CD4-positive, alpha-beta memory T cell (primary cell): ENCODE measurements around the gene GAS2L2. TPM values are rescaled to one million over a fixed set of nuclear protein-coding genes. Genes with fewer than 3 reads are reported as not detected.

Source experiments
- CTCF ChIA-PET: fragments of 350-600 bp; sonication (Branson Sonifier 250); formaldehyde crosslinking; loops from one replicate; lab custom pipeline; 2021; ENCODE audit warnings: inconsistent platforms; ENCODE audit not compliant: partially characterized antibody; lab: Charles Lee
- POLR2A ChIA-PET: fragments of 350-600 bp; sonication (Branson Sonifier 250); formaldehyde crosslinking; loops from one replicate; lab custom pipeline; 2021; ENCODE audit not compliant: partially characterized antibody; lab: Charles Lee
- DNase-seq, 5 donors: peaks; one replicate each; pipeline versions ENCODE4 v3.0.0 to v3.0.0-alpha.2; 2020 to 2022; ENCODE audit warnings: mixed read lengths in 1 of 5
- H3K27ac ChIP-seq: one replicate; pipeline ENCODE4 v1.7.0; 2013; ENCODE audit warnings: low read depth, low read length
- H3K27me3 ChIP-seq: 2 replicates; pipeline ENCODE4 v1.7.0; 2013; ENCODE audit warnings: mild to moderate bottlenecking, low read length, moderate library complexity; ENCODE audit not compliant: insufficient read depth
- H3K36me3 ChIP-seq: 2 replicates; pipeline ENCODE4 v1.7.0; 2013; ENCODE audit warnings: mild to moderate bottlenecking, low read length, moderate library complexity; ENCODE audit not compliant: insufficient read depth
- H3K4me1 ChIP-seq: 2 replicates; pipeline ENCODE4 v1.7.0; 2013; ENCODE audit warnings: mild to moderate bottlenecking, low read length, moderate library complexity; ENCODE audit not compliant: insufficient read depth
- H3K4me3 ChIP-seq, 2 donors: one replicate each; pipeline ENCODE4 v1.7.0; 2013; ENCODE audit warnings: low read length in 2 of 2, mild to moderate bottlenecking in 1 of 2
- H3K9me3 ChIP-seq, 2 donors: one replicate each; pipeline ENCODE4 v1.7.0; 2013; ENCODE audit warnings: low read length in 2 of 2, control low read depth in 1 of 2; ENCODE audit not compliant: control insufficient read depth in 1 of 2
- H3K27ac Mint-ChIP-seq, 7 donors: one replicate each; pipeline ENCODE4 v1.8.0; 2020 to 2021; ENCODE audit warnings: mixed read lengths in 7 of 7, mild to moderate bottlenecking in 6 of 7, inconsistent platforms in 3 of 7, moderate library complexity in 3 of 7
- H3K27me3 Mint-ChIP-seq, 2 donors: one replicate each; pipeline ENCODE4 v1.8.0; 2020 to 2021; ENCODE audit warnings: mixed read lengths in 2 of 2
- H3K36me3 Mint-ChIP-seq, 2 donors: one replicate each; pipeline ENCODE4 v1.8.0; 2020 to 2021; ENCODE audit warnings: mixed read lengths in 2 of 2, inconsistent platforms in 1 of 2, mild to moderate bottlenecking in 1 of 2
- H3K4me1 Mint-ChIP-seq, 4 donors: one replicate each; pipeline ENCODE4 v1.8.0; 2020 to 2021; ENCODE audit warnings: mixed read lengths in 4 of 4, mild to moderate bottlenecking in 1 of 4
- H3K4me3 Mint-ChIP-seq, 8 donors: one replicate each; pipeline ENCODE4 v1.8.0; 2020 to 2021; ENCODE audit warnings: mixed read lengths in 8 of 8, mild to moderate bottlenecking in 7 of 8, moderate library complexity in 6 of 8, inconsistent platforms in 3 of 8
- H3K9me3 Mint-ChIP-seq, 8 donors: one replicate each; pipeline ENCODE4 v1.8.0; 2020 to 2021; ENCODE audit warnings: mixed read lengths in 8 of 8, mild to moderate bottlenecking in 5 of 8, inconsistent platforms in 3 of 8, moderate library complexity in 1 of 8
- intact Hi-C: fragments of 100-400 bp; cut with micrococcal nuclease; formaldehyde crosslinking; loops from one replicate; pipeline ENCODE4 v1.15.1; 2023
- polyA plus RNA-seq, 2 donors: library from polyadenylated mRNA; unstranded; fragments of 300-500 nt; fragmentation: Illumina TruSeq; gene quantifications; one replicate each; pipeline ENCODE4 v1.2.3, GENCODE V29; 2021
- total RNA-seq, 2 experiments: library from RNA; stranded (reverse); gene quantifications; one replicate each; pipeline ENCODE4 v1.2.3, GENCODE V29; 2021

Gene GAS2L2
- total and polyA plus RNA-seq, 4 experiments from 2014 or later = 0.13 to 0.26 TPM; not detected in 2

DNA sequence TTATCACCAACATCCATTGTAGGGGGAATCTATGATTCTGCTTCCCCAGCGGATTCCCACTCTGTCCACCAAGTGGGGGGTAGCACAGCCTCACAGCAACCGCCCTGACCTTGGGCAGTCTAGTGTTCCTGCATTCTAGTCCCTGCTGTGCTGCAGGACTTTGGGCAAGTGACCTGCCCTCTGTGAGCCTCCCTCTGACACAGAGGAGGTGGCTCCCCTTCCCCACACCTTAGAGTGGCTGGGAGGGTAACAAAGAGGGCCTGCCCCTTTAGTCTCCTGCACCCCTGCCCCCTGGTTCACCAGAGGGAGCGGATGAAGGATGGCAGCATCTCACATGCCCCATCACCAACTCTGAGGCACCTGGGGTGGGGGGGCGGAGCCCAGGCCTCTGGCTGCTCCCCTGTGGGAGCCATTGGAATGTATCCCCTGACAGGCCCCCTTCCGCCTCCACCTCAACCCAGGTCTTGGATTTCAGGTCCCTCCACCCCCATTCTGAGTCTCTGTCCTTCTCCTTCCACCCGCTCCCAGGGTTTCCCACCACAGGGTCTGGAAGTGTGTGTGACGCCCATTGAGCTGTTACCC, 10.1 kb downstream of the GAS2L2 start:
- Mint-ChIP-seq H3K4me1 (peaks cover 3 to 16% (median 10%) of the 10 kb centered on the region in 4 donors), H3K9me3 (no peaks in the 10 kb centered on the region), H3K27ac (no peak overlapping the region), H3K27me3 (peaks cover 20 to 37% of the 10 kb centered on the region in 2 donors), H3K36me3 (no peaks in the 10 kb centered on the region), H3K4me3 (no peak overlapping the region)
- CTCF ChIA-PET = interaction anchor here (1.6 to 1.8 kb wide), 2 partner anchors 12 to 130 kb away, joined by 4 to 5 read pairs; partner anchors contain the start of gene RASL10B
- peaks cover 3% of the 10 kb centered on the region for H3K27me3 ChIP-seq
- no peak for DNase-seq
- no peak overlapping the region for H3K27ac ChIP-seq
- no peak overlapping the region for H3K4me3 ChIP-seq
- POLR2A ChIA-PET = no interaction called here
- no peaks in the 10 kb centered on the region for H3K4me1 ChIP-seq
- H3K9me3 ChIP-seq = no peaks in the 10 kb centered on the region
- H3K36me3 ChIP-seq = no peaks in the 10 kb centered on the region
- intact Hi-C loops = no loop called here

DNA sequence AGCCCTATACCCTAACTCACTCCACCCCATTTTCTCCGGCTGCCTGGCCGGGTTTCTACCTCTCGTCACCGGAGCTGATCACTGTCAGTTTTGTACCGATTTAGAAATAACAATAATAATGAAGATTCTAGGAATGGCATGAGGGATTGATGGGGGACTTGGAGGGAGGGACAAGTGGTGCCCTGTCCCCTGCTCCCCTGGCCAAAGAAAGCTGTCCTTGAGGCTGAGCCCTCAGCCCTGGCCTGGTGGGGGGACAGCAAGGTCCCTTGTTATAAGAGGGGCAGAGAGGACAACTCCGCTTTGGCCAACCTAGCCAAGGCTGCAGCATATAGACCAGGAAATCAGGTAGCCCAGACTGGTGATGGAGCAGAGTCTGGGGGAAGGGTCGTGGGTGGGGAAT, 10.5 kb downstream of the GAS2L2 start:
- no peaks in the 10 kb centered on the region for H3K4me1 ChIP-seq
- no peak overlapping the region for H3K27ac ChIP-seq
- DNase-seq = no peak
- Mint-ChIP-seq H3K27ac (no peak overlapping the region), H3K36me3 (no peaks in the 10 kb centered on the region), H3K4me1 (peaks cover 3 to 16% (median 10%) of the 10 kb centered on the region in 4 donors), H3K9me3 (no peaks in the 10 kb centered on the region), H3K4me3 (peak overlapping the region in 2 of 8 donors; percentile 20 to 39), H3K27me3 (peaks cover 19 to 35% of the 10 kb centered on the region in 2 donors)
- ChIA-PET CTCF (interaction anchor here (1.1 kb wide), 1 partner anchor 572 kb away, joined by 4 read pairs; no protein-coding TSS in a partner anchor), POLR2A (no interaction called here)
- no peaks in the 10 kb centered on the region for H3K27me3 ChIP-seq
- no peak overlapping the region for H3K4me3 ChIP-seq
- no peaks in the 10 kb centered on the region for H3K9me3 ChIP-seq
- H3K36me3 ChIP-seq = no peaks in the 10 kb centered on the region
- intact Hi-C loops = no loop called here

GRCh38 chr17:35740997-35741931, 11.8 kb downstream of the GAS2L2 start:
- peak overlapping the region; percentile 15 to 85 (median 52) for H3K4me3 Mint-ChIP-seq
- H3K27ac Mint-ChIP-seq = no peak overlapping the region
- no peak overlapping the region for H3K27ac ChIP-seq
- ChIA-PET POLR2A (no interaction called here), CTCF (interaction anchor here (1.1 to 1.9 kb wide), 2 partner anchors 22 to 570 kb away, joined by 4 to 6 read pairs; no protein-coding TSS in a partner anchor)
- H3K36me3 ChIP-seq = no peaks in the 10 kb centered on the region
- no peak overlapping the region for H3K4me3 ChIP-seq
- H3K4me1 Mint-ChIP-seq = peaks cover 3 to 16% (median 10%) of the 10 kb centered on the region in 4 donors
- peak in 1 of 5 donors; percentile 10 for DNase-seq
- no peaks in the 10 kb centered on the region for H3K9me3 Mint-ChIP-seq
- H3K36me3 Mint-ChIP-seq = no peaks in the 10 kb centered on the region
- intact Hi-C loops = no loop called here
- H3K27me3 Mint-ChIP-seq = peaks cover 17 to 33% of the 10 kb centered on the region in 2 donors
- no peaks in the 10 kb centered on the region for H3K27me3 ChIP-seq
- no peaks in the 10 kb centered on the region for H3K9me3 ChIP-seq
- H3K4me1 ChIP-seq = no peaks in the 10 kb centered on the region

GRCh38 chr17:35740216-35740615, 12.8 kb downstream of the GAS2L2 start:
- Histone ChIP-seq H3K4me3 (no peak overlapping the region), H3K36me3 (no peaks in the 10 kb centered on the region), H3K27me3 (no peaks in the 10 kb centered on the region), H3K27ac (no peak overlapping the region), H3K4me1 (no peaks in the 10 kb centered on the region), H3K9me3 (no peaks in the 10 kb centered on the region)
- CTCF ChIA-PET = interaction anchor here (1.9 kb wide), 1 partner anchor 24 kb away, joined by 6 read pairs; no protein-coding TSS in a partner anchor
- no peaks in the 10 kb centered on the region for H3K36me3 Mint-ChIP-seq
- H3K27me3 Mint-ChIP-seq = peaks cover 17 to 33% of the 10 kb centered on the region in 2 donors
- no peak overlapping the region for H3K27ac Mint-ChIP-seq
- H3K9me3 Mint-ChIP-seq = no peaks in the 10 kb centered on the region
- POLR2A ChIA-PET = no interaction called here
- H3K4me1 Mint-ChIP-seq = peaks cover 3 to 16% (median 10%) of the 10 kb centered on the region in 4 donors
- intact Hi-C loops = no loop called here
- H3K4me3 Mint-ChIP-seq = no peak overlapping the region
- no peak for DNase-seq

DNA sequence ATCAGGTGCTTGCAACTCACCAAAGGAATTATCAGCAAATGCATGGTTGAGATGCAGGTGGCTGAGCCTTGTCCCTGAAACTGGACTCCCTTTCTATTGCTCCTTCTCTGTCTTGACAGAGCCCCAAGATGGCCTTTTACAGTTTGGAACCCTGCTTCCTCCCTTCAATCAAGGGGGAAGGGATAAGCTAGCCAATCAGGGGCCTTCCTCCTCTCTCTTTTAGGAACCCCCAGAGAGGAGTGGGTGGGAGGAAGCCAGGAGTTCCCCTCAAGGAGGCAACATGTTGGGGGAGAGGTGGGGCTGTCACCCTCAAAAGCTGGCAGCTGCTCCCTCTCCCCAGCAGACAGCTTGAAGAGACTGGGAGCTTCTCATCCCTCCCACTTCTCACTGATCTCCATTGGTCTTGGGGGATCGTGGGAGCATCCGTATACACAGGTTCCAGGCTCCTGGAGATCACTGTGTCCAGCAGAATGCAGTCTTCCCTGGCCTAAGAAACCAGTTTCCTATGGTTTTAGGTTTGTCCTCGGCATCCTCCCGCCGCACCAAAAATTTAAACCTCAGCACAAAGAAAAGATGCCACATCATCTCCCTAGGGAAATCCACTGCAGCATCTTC, 14.4 kb downstream of the GAS2L2 start:
- Histone ChIP-seq H3K27ac (no peak overlapping the region), H3K9me3 (no peaks in the 10 kb centered on the region), H3K4me3 (no peak overlapping the region), H3K4me1 (no peaks in the 10 kb centered on the region), H3K36me3 (no peaks in the 10 kb centered on the region), H3K27me3 (no peaks in the 10 kb centered on the region)
- H3K9me3 Mint-ChIP-seq = no peaks in the 10 kb centered on the region
- intact Hi-C loops = no loop called here
- H3K27me3 Mint-ChIP-seq = peaks cover 14 to 27% of the 10 kb centered on the region in 2 donors
- H3K4me3 Mint-ChIP-seq = no peak overlapping the region
- DNase-seq = no peak
- peaks cover 3 to 16% (median 10%) of the 10 kb centered on the region in 4 donors for H3K4me1 Mint-ChIP-seq
- H3K27ac Mint-ChIP-seq = no peak overlapping the region
- H3K36me3 Mint-ChIP-seq = no peaks in the 10 kb centered on the region
- ChIA-PET CTCF (interaction anchor here (1.0 to 1.9 kb wide), 3 partner anchors 9 to 25 kb away, joined by 4 to 7 read pairs (median 4); no protein-coding TSS in a partner anchor), POLR2A (no interaction called here)

DNA sequence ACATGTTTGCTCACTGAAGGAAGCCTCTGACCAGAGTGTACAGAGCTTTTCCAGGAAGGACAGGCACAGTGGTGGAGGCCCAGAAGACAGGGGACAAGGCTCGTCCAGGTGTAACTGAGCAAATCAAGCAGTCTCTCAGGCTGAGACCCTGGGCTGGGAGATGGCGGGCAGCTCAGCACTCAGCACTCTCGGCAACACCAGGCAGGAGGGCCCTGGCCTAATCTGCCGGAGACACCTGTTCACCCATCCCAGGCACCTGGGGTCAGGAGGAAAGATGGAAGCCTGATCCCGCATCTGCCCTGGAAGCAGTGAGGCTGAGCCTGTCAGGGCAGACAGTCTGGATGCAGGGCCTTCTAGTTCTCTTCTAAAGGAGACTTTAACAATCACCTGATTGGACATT, 16.8 kb downstream of the GAS2L2 start:
- ChIA-PET CTCF (interaction anchor here (0.8 kb wide), 1 partner anchor 28 kb away, joined by 3 read pairs; no protein-coding TSS in a partner anchor), POLR2A (no interaction called here)
- H3K4me3 ChIP-seq = no peak overlapping the region
- H3K27ac Mint-ChIP-seq = no peak overlapping the region
- DNase-seq = no peak
- H3K9me3 ChIP-seq = no peaks in the 10 kb centered on the region
- peaks cover 4 to 13% of the 10 kb centered on the region in 2 donors for H3K27me3 Mint-ChIP-seq
- no peaks in the 10 kb centered on the region for H3K36me3 Mint-ChIP-seq
- H3K4me3 Mint-ChIP-seq = no peak overlapping the region
- H3K27ac ChIP-seq = no peak overlapping the region
- no peaks in the 10 kb centered on the region for H3K36me3 ChIP-seq
- H3K4me1 ChIP-seq = peaks cover 2% of the 10 kb centered on the region
- no peaks in the 10 kb centered on the region for H3K27me3 ChIP-seq
- intact Hi-C loops = no loop called here
- H3K4me1 Mint-ChIP-seq = peaks cover 2 to 17% (median 10%) of the 10 kb centered on the region in 4 donors
- H3K9me3 Mint-ChIP-seq = no peaks in the 10 kb centered on the region
